Ishikawa (cell line): Measurements from ENCODE around the gene GZMM.

Source experiments
- CEBPB ChIP-seq: IDR thresholded peaks from 2 replicates; pipeline ENCODE4 v1.6.1; 2012
- CREB1 ChIP-seq: IDR thresholded peaks from 2 replicates; pipeline ENCODE4 v1.6.1; 2012; ENCODE audit warnings: low read depth
- EGR1 ChIP-seq: IDR thresholded peaks from 2 replicates; pipeline ENCODE4 v1.6.1; 2012
- EP300 ChIP-seq: IDR thresholded peaks from 2 replicates; pipeline ENCODE4 v1.6.1; 2012; ENCODE audit warnings: borderline replicate concordance
- FOXM1 ChIP-seq: IDR thresholded peaks from 2 replicates; pipeline ENCODE4 v1.6.1; 2012; ENCODE audit warnings: low read depth, borderline replicate concordance
- MAX ChIP-seq: IDR thresholded peaks from 2 replicates; pipeline ENCODE4 v1.6.1; 2012
- NFIC ChIP-seq: IDR thresholded peaks from 2 replicates; pipeline ENCODE4 v1.6.1; 2012
- RAD21 ChIP-seq: IDR thresholded peaks from 2 replicates; pipeline ENCODE4 v1.6.1; 2012; ENCODE audit warnings: low read depth
- REST ChIP-seq: IDR thresholded peaks from 2 replicates; pipeline ENCODE4 v1.6.1; 2012; ENCODE audit warnings: low read depth, mild to moderate bottlenecking
- TAF1 ChIP-seq: IDR thresholded peaks from 2 replicates; pipeline ENCODE4 v1.6.1; 2012; ENCODE audit warnings: low read depth, mild to moderate bottlenecking
- TCF12 ChIP-seq: IDR thresholded peaks from 2 replicates; pipeline ENCODE4 v1.6.1; 2012; ENCODE audit warnings: low read depth
- TEAD4 ChIP-seq: IDR thresholded peaks from 2 replicates; pipeline ENCODE4 v1.6.1; 2012
- USF1 ChIP-seq: IDR thresholded peaks from 2 replicates; pipeline ENCODE4 v1.6.1; 2012
- YY1 ChIP-seq: IDR thresholded peaks from 2 replicates; pipeline ENCODE4 v1.6.1; 2012; ENCODE audit warnings: low read depth
- ZBTB7A ChIP-seq: IDR thresholded peaks from 2 replicates; pipeline ENCODE4 v1.6.1; 2012; ENCODE audit warnings: low read depth

The GZMM gene

GRCh38 chr19:560121-560520, 16.3 kb downstream of the GZMM start:
- TF ChIP-seq TAF1, result no peak
- no peak for TF ChIP-seq TCF12
- TF ChIP-seq ZBTB7A, result no peak
- TF ChIP-seq USF1, result no peak

- no peak for TF ChIP-seq NFIC
- no peak for TF ChIP-seq TCF12
Observed at GRCh38 chr19:566403-566802, 22.6 kb downstream of the GZMM start.

- TF ChIP-seq NFIC (no peak), TCF12 (no peak), RAD21 (no peak), EGR1 (no peak), FOXM1 (no peak), CEBPB (no peak)
Observed at GRCh38 chr19:566844-567243, 23.0 kb downstream of the GZMM start.

- no peak for TF ChIP-seq RAD21
- no peak for TF ChIP-seq CEBPB
- no peak for TF ChIP-seq EGR1
- no peak for TF ChIP-seq ZBTB7A
- no peak for TF ChIP-seq EP300
- no peak for TF ChIP-seq YY1
Observed at GRCh38 chr19:567296-567900, 23.5 kb downstream of the GZMM start.

GRCh38 chr19:570251-570686, 26.4 kb downstream of the GZMM start:
- TF ChIP-seq EGR1, result no peak
- no peak for TF ChIP-seq FOXM1
- TF ChIP-seq MAX, result no peak
- TF ChIP-seq REST, result no peak

GRCh38 chr19:570937-571565, 27.2 kb downstream of the GZMM start:
- TF ChIP-seq TEAD4 (peak; percentile 63), USF1 (no peak), CREB1 (no peak), TAF1 (no peak), MAX (peak; percentile 33; the same call in 1 of the 2 replicates)

GRCh38 chr19:571566-571974, 27.7 kb downstream of the GZMM start:
- TF ChIP-seq NFIC, result no peak
- TF ChIP-seq EGR1, result peak; percentile 5; the same call in 1 of the 2 replicates

- no peak for TF ChIP-seq ZBTB7A
- TF ChIP-seq MAX, result peak; percentile 61
- no peak for TF ChIP-seq EP300
- 0 out of 2 replicates have a peak, but pooled peaks have one; percentile 31 for TF ChIP-seq CREB1
- 0 out of 2 replicates have a peak, but pooled peaks have one; percentile 13 for TF ChIP-seq FOXM1
- peak; percentile 16; the same call in 1 of the 2 replicates for TF ChIP-seq TCF12
- no peak for TF ChIP-seq EGR1
- TF ChIP-seq USF1, result peak; percentile 99
- TF ChIP-seq NFIC, result no peak
- peak; percentile 82 for TF ChIP-seq YY1
- TF ChIP-seq TAF1, result peak; percentile 94
- TF ChIP-seq CEBPB, result no peak
- no peak for TF ChIP-seq RAD21
- TF ChIP-seq TEAD4, result peak; percentile 44; the same call in 1 of the 2 replicates
- TF ChIP-seq REST, result no peak
Observed at GRCh38 chr19:572140-572742, 28.4 kb downstream of the GZMM start, which contains the start of gene BSG. Gene BSG (plus strand): TSS chr19:572596. CDS start chr19:572635, 39 bp downstream.
